K562 (cell line): ENCODE data around the gene SMIM13.

Experiments
- CBFB ChIP-seq: sonication (generic); formaldehyde crosslinking; IDR thresholded peaks from 2 replicates; pipeline ENCODE4 v1.4.0; 2020; ENCODE audit warnings: mild to moderate bottlenecking, missing genetic modification reagents
- FOXA1 ChIP-seq: fragments of 450-650 bp; IDR thresholded peaks from 2 replicates; pipeline ENCODE4 v1.6.1; 2016; ENCODE audit warnings: mild to moderate bottlenecking, borderline replicate concordance
- POLR2AphosphoS5 ChIP-seq: IDR thresholded peaks from 2 replicates; pipeline ENCODE4 v1.6.1; 2011; ENCODE audit warnings: mild to moderate bottlenecking, low read depth, low read length, moderate library complexity; ENCODE audit not compliant: control insufficient read depth, insufficient read depth
- RAD21 ChIP-seq, 2 experiments: fragments of 250-450 bp in 1 of 2; fragments of 450-650 bp in 1 of 2; sonication (Bioruptor Pico) in 1 of 2; formaldehyde crosslinking in 1 of 2; IDR thresholded peaks in 1 of 2; conservative IDR thresholded peaks in 1 of 2; 2 replicates each; pipeline versions ENCODE4 v1.4.0 to v1.8.0; 2020 to 2022; ENCODE audit warnings: mild to moderate bottlenecking in 2 of 2, moderate library complexity in 1 of 2
- TAF1 ChIP-seq: IDR thresholded peaks from 2 replicates; pipeline ENCODE4 v1.6.1; 2011; ENCODE audit warnings: mild to moderate bottlenecking, low read length, moderate library complexity; ENCODE audit not compliant: insufficient read depth, control insufficient read depth, severe bottlenecking; ENCODE audit errors: extremely low read depth
- ZNF354B ChIP-seq: fragments of 250-450 bp; sonication (Bioruptor Pico); IDR thresholded peaks from 2 replicates; pipeline ENCODE4 v1.4.0; 2020
- ZNF707 ChIP-seq: fragments of 250-450 bp; sonication (Bioruptor Pico); conservative IDR thresholded peaks from 2 replicates; pipeline ENCODE4 v1.8.0; 2022; ENCODE audit warnings: inconsistent platforms, mild to moderate bottlenecking, moderate library complexity
- ZZZ3 ChIP-seq: fragments of 450-650 bp; IDR thresholded peaks from 2 replicates; pipeline ENCODE4 v1.6.1; 2016; ENCODE audit warnings: antibody characterized with exemption, mild to moderate bottlenecking, moderate library complexity
- TF ChIP-seq, protein P1 (sequence below): sonication (generic); formaldehyde crosslinking; IDR thresholded peaks from 2 replicates; pipeline ENCODE4 v1.8.1; 2023; ENCODE audit warnings: mild to moderate bottlenecking, missing genetic modification reagents, moderate library complexity
- TF ChIP-seq, protein P2 (sequence below), 3 experiments: IDR thresholded peaks in 2 of 3; conservative IDR thresholded peaks in 1 of 3; 2 replicates each; pipeline ENCODE4 v1.5.1; 2011 to 2012; ENCODE audit warnings: low read length in 3 of 3, mild to moderate bottlenecking in 3 of 3, control low read depth in 2 of 3, improper control_type of control experiment in 1 of 3, inconsistent platforms in 1 of 3, low read depth in 1 of 3, mixed read lengths in 1 of 3, moderate library complexity in 1 of 3; ENCODE audit not compliant: insufficient read depth in 2 of 3
- TF ChIP-seq, protein P3 (sequence below), 2 experiments: fragments of 450-650 bp; formaldehyde crosslinking in 1 of 2; IDR thresholded peaks; 2 replicates each; pipeline versions ENCODE4 v1.4.0 to v1.6.1; 2014 to 2020; ENCODE audit warnings: mild to moderate bottlenecking in 2 of 2, borderline replicate concordance in 1 of 2, low read depth in 1 of 2
- TF ChIP-seq, protein P4 (sequence below): fragments of 450-650 bp; IDR thresholded peaks from 2 replicates; pipeline ENCODE4 v1.6.1; 2016; ENCODE audit warnings: missing biosample characterization, missing genetic modification characterization
- TF ChIP-seq, protein P5 (sequence below): sonication (generic); formaldehyde crosslinking; IDR thresholded peaks from 2 replicates; pipeline ENCODE4 v1.8.1; 2023; ENCODE audit warnings: mild to moderate bottlenecking, missing genetic modification reagents

DNA sequence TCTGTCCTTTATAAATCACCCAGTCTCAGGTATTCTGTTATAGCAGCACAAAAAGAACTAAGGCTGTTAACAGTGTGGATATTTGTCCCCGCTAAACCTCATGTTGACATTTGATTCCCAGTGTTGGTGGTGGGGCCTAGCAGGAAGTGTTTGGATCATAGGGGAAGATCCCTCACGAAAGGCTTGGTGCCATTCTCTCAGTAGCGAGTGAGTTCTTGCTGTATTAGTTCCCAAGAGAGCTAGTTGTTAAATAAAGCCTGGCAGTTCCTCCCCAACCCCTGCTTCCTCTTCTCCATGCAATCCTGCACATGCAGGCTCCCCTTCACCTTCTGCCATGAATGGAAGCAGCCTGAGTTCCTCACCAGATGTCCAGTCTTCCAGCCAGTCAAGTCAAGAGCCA lies 47.7 kb downstream of the SMIM13 start:
- TF ChIP-seq ZZZ3 (no peak), ZNF707 (CRISPR knock-in tag) (no peak), TAF1 (no peak), CBFB (no peak), ZNF354B (CRISPR knock-in tag) (no peak), POLR2AphosphoS5 (no peak), RAD21 (CRISPR knock-in tag; conservative IDR thresholded peaks at IDR 0.05 in 1 of 2, IDR thresholded peaks at IDR 0.05 in 1 of 2) (no peak), FOXA1 (no peak)
- TF ChIP-seq, protein P1, sequence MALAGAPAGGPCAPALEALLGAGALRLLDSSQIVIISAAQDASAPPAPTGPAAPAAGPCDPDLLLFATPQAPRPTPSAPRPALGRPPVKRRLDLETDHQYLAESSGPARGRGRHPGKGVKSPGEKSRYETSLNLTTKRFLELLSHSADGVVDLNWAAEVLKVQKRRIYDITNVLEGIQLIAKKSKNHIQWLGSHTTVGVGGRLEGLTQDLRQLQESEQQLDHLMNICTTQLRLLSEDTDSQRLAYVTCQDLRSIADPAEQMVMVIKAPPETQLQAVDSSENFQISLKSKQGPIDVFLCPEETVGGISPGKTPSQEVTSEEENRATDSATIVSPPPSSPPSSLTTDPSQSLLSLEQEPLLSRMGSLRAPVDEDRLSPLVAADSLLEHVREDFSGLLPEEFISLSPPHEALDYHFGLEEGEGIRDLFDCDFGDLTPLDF: no peak
- TF ChIP-seq, protein P2, sequence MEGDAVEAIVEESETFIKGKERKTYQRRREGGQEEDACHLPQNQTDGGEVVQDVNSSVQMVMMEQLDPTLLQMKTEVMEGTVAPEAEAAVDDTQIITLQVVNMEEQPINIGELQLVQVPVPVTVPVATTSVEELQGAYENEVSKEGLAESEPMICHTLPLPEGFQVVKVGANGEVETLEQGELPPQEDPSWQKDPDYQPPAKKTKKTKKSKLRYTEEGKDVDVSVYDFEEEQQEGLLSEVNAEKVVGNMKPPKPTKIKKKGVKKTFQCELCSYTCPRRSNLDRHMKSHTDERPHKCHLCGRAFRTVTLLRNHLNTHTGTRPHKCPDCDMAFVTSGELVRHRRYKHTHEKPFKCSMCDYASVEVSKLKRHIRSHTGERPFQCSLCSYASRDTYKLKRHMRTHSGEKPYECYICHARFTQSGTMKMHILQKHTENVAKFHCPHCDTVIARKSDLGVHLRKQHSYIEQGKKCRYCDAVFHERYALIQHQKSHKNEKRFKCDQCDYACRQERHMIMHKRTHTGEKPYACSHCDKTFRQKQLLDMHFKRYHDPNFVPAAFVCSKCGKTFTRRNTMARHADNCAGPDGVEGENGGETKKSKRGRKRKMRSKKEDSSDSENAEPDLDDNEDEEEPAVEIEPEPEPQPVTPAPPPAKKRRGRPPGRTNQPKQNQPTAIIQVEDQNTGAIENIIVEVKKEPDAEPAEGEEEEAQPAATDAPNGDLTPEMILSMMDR (IDR thresholded peaks at IDR 0.05 in 2 of 3, conservative IDR thresholded peaks at IDR 0.05 in 1 of 3; ENCODE audit: insufficient read depth in 2 of 3, low read depth in 1 of 3, low read length in 3 of 3): no peak
- TF ChIP-seq, protein P3, sequence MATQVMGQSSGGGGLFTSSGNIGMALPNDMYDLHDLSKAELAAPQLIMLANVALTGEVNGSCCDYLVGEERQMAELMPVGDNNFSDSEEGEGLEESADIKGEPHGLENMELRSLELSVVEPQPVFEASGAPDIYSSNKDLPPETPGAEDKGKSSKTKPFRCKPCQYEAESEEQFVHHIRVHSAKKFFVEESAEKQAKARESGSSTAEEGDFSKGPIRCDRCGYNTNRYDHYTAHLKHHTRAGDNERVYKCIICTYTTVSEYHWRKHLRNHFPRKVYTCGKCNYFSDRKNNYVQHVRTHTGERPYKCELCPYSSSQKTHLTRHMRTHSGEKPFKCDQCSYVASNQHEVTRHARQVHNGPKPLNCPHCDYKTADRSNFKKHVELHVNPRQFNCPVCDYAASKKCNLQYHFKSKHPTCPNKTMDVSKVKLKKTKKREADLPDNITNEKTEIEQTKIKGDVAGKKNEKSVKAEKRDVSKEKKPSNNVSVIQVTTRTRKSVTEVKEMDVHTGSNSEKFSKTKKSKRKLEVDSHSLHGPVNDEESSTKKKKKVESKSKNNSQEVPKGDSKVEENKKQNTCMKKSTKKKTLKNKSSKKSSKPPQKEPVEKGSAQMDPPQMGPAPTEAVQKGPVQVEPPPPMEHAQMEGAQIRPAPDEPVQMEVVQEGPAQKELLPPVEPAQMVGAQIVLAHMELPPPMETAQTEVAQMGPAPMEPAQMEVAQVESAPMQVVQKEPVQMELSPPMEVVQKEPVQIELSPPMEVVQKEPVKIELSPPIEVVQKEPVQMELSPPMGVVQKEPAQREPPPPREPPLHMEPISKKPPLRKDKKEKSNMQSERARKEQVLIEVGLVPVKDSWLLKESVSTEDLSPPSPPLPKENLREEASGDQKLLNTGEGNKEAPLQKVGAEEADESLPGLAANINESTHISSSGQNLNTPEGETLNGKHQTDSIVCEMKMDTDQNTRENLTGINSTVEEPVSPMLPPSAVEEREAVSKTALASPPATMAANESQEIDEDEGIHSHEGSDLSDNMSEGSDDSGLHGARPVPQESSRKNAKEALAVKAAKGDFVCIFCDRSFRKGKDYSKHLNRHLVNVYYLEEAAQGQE (IDR thresholded peaks at IDR 0.05; ENCODE audit: borderline replicate concordance): no peak
- TF ChIP-seq, protein P3 (CRISPR knock-in tag; IDR thresholded peaks at IDR 0.05; ENCODE audit: low read depth): no peak
- TF ChIP-seq, protein P4, sequence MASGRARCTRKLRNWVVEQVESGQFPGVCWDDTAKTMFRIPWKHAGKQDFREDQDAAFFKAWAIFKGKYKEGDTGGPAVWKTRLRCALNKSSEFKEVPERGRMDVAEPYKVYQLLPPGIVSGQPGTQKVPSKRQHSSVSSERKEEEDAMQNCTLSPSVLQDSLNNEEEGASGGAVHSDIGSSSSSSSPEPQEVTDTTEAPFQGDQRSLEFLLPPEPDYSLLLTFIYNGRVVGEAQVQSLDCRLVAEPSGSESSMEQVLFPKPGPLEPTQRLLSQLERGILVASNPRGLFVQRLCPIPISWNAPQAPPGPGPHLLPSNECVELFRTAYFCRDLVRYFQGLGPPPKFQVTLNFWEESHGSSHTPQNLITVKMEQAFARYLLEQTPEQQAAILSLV (tag): no peak
- TF ChIP-seq, protein P5, sequence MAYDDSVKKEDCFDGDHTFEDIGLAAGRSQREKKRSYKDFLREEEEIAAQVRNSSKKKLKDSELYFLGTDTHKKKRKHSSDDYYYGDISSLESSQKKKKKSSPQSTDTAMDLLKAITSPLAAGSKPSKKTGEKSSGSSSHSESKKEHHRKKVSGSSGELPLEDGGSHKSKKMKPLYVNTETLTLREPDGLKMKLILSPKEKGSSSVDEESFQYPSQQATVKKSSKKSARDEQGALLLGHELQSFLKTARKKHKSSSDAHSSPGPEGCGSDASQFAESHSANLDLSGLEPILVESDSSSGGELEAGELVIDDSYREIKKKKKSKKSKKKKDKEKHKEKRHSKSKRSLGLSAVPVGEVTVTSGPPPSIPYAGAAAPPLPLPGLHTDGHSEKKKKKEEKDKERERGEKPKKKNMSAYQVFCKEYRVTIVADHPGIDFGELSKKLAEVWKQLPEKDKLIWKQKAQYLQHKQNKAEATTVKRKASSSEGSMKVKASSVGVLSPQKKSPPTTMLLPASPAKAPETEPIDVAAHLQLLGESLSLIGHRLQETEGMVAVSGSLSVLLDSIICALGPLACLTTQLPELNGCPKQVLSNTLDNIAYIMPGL (CRISPR knock-in tag): no peak
